LHCN-M2 (cell line): ENCODE measurements around the gene NIPAL3. TPM values are rescaled to one million over a fixed set of nuclear protein-coding genes. Genes with fewer than 3 reads are reported as not detected.
A peak's percentile ranks its signal among the peaks of the same experiment; 100 is the strongest.
"Not testable (repeated sequence)": the region's sequence is repeated elsewhere in the genome, so short reads cannot be mapped to it uniquely, and the experiment has no call there.

Experiments
- DNase-seq: peaks from one replicate; pipeline ENCODE4 v3.0.0-alpha.2; 2012; ENCODE audit warnings: low read depth
- total RNA-seq: library from RNA; depleted of rRNA; stranded (reverse); fragments of >200 nt; gene quantifications from 2 replicates; pipeline ENCODE4 v1.2.3, GENCODE V29; 2014

Gene NIPAL3
- total RNA-seq, 1 experiment from 2014 or later = 18.8 TPM

DNA sequence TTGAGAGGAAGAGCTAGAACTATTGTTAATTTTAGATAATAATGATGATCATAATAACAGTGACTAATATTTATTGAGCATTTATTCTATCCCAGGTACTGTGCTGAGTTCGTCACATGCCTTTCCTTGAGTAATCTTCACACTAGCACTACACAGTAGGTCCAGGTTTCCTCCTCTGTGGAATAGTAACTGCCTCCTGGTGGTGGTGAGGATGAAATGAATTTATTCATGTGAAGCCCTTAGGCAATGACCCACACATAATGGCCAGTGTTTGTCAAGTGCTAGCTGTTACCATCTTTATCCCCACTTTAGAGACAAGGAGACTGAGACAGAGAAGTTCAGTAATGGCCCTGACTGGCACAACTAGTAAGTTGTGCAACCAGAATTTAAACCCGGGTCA, 5.9 kb downstream of the NIPAL3 start:
- no peak for DNase-seq

DNA sequence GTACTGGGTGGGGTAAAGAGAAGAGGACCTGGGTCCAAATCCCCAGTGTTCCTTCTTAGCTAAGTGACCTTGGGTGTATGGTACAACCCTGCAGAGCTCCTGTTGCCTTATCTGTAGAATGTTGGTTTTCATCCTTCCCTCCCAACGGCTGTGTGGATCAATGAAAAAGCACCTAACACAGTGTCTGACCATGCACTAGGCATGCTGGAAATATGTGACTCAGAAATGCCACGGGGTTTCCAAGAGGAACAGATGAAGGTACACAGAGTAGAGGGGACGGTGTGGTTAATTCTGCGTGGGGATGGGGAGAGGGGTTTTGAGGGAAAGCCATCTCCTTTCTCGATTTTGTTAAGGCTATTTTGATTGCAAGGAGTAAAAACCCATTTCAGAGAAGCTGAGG, 8.6 kb downstream of the NIPAL3 start:
- DNase-seq = no peak

DNA sequence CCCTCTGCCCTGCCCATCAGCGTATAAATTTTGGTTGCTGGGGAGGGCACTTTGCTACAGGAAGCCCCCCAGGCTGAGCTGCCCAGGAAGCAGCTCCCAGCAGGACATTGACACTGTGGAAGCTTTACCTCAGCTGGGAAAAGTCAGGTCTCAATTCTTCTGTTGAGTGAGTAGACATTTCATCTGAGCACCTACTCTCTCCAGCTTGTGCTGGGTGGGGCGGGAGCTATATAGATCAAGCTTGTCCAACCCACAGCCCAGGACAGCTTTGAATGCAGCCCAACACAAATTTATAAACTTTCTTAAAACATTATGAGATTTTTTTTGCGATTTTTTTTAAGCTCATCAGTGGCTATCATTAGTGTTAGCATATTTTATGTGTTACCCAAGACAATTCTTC, 9.4 kb downstream of the NIPAL3 start:
- DNase-seq = no peak

DNA sequence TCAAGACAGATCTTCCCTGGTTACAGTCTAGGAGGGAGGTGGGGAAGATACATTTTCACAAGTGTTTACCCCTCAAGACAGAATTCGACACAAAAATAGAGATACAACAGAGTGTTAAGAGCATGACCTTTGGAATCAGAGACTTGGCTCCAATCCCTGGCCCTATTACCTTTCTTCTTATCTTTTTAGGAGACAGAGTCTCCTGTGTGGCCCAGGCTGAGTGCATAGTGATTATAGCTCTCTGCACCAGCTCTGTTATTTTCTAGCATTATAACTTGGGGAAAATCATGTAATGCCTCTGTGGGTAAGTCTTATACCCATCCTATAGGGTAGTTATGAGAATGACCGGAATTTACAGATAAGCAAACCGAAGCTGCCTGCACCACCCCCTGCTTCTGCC, 9.8 kb downstream of the NIPAL3 start:
- no peak for DNase-seq

DNA sequence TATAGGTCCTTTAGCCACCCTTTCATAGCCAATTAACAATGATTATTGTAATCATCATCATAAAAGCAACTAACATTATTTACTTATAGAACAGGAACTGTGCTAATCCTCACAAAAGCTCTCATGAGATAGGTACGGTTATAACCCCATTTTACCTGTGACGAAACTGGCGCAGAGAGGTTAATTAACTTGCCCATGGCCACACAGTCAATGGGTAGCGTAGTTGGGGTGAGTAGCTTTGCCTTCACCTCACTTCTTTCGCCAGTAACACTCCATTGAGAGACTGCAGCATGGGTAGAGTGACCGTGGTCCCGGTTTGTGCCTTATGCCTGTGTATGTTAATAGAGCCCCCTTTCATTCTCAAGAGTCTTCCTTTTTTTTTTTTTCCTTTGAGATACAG, 10.3 kb downstream of the NIPAL3 start:
- DNase-seq = no peak

DNA sequence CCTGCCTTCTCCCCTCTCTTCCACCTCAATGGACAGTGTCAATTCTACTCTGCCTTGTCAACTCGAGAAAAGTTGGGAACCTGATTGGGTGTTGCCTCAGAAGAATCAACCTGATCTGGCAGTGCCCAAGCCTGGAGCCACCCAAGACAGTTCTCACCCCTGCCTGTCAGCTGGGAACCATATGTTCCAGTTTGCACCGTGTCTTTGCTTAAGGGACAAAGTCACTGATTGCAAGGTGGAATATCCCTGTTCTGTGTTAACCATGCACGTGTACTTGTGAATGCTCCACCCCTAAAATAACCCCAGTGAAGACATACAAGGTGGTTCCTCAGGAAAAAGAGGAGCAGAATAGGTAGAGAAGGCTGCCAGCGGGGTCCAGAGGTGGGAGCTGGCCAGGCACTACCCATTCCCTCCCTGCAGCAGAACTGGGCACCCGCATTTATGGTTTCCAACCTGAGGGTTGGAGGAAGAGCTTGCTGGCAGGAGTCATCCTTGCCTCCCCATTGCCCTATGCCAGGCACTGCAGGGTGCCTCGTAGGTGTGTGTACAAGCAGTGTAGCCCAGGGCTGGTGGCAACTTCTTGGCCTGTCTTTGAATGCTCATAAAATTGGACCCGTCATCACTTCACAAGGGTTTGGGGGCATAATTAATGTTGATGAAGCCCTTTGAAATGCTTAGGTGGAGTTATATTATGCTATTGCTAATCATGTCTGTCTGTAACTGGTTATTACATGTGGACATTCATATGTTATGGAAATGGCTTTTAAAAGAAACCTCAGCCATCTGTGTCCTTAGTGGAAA, 11.3 kb downstream of the NIPAL3 start:
- DNase-seq = no peak

DNA sequence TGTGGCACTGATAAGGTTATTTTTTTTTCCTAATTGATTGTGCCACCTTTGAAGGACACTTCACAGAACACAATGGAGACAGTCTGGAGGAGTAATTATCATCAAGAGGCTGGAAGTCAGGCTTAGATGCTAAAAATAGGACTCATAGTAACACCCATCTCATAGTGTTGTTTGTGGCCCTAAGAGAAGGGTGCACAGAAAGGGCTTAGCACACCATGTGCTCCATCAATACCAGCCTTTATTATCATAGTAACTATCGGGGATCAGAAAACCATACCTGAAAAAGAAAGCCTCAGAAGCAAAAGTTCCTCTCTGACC, 11.9 kb downstream of the NIPAL3 start:
- no peak for DNase-seq

DNA sequence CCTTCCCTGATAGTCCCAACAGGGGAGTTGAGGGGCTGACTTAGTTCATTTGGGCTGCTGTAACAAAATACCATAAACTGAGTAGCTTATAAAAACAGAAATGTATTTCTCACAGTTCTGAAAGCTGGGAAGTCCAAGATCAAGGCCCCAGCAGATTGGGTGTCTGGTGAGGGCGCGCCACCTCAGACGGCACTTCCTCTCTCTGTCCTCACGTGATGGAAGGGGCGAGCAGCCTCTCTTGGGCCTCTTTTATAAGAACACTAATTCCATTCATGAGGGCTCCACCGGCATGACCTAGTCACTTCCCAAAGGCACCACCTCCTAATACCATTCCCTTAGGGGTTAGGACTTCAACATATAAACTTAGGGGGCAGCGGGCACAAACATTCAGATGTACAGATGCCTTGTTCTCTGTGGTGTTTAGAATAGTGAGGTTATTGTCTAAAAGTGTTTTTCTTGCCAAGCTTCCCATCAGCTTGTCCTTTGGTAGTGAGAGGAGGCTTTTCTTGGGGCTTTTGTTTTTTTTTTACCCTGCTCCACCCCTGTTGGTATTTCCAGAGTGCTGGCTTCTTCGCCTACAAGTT, 20.3 kb downstream of the NIPAL3 start:
- DNase-seq = no peak

DNA sequence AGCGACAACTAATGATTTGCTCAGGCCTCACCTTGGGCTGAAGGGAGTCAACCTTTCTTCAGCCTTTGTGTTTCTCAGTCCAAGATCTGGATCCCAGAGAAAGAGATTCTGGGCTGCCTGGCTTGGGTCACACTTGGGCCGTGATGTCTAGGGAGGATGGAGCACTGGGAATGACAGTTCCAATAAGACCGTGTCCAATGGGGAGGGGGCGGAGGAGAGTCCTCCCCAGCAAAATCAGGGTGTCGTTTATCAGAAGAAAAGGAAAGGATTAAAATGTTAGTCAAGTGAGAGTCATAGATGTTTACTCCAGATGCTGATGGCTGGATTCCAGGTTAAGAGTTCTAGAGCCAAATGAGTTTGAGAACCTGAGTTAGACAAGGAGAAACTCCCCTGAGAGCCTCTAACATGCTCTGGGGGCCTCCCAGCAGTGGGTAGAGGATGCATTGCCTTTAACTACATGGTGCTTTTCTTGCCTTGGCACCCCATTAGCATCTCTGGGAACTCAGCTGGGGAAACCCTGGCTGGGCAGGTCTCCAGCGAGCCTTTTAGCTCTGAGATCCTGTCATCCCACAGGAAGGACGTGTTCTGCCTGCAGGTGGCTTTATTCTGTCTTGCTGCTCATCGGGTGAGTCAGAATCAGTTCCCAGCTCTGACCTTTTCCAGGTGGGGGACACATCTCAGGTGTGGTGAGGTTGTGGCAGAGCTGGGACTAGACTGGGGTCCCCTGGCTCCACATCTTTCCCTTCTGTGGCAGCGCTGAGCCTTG, 22.2 kb downstream of the NIPAL3 start:
- no peak for DNase-seq

DNA sequence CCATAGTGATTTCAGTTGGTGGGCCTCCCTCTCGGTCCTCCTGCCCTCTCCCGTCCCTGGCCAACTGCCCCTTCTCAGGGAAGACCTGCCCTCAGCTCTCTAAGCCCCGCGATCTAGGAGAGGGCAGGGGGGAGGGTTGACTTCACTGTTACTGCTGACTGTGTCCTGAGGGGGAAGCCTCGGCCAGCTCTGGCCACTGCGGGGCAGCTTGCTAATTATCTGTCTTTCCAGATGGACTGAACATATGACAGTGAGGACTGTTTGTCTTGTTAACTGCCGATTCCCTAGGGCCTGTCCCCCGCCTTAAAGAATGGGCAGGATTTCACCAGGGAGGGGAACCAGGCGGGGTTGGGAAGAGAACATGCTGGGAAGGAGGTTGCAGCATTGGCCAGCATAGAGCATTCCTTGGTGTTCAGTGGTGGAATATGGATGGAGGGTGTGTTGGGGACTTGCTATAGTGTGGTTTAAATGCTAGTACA, 22.9 kb downstream of the NIPAL3 start:
- DNase-seq = peak; percentile 18

DNA sequence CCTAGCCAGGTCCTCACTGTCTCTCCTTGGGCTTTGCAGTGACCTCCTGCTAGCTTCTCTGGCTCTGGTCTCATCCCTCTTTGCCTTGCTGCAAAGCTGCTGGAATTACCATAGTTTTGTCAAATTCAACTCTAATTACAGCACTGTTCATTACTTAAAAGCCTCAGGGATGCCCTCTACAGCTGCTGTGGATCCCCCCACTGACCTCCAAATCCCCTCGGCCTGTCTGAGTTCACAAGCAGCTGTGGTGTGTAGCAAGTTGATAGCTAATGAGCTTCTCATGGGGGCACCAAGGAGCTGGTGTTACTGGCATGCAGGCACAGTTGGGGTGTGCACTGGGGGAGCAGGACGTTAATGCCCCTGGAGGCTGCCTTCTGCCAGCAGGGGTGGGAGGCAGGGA, 24.8 kb downstream of the NIPAL3 start:
- DNase-seq = no peak

DNA sequence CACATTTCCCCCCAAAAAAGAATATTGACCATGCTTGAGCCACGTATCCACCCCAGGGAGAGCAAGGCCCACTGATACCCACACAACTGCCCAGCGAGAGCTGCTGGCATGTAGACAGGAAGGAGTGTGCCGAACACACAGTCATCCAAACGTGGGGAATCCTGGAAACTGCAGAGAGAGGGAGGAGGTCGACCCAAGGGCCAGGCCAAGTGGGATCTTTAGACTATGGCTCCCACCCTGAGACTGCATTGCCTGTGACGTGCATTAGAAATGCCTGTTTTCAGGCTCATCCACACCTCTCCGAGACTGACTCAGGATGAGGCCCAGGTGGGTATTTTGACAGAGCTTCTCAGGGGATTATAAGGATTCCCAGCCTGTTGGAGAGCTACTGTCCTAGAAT, 25.9 kb downstream of the NIPAL3 start:
- DNase-seq = no peak

DNA sequence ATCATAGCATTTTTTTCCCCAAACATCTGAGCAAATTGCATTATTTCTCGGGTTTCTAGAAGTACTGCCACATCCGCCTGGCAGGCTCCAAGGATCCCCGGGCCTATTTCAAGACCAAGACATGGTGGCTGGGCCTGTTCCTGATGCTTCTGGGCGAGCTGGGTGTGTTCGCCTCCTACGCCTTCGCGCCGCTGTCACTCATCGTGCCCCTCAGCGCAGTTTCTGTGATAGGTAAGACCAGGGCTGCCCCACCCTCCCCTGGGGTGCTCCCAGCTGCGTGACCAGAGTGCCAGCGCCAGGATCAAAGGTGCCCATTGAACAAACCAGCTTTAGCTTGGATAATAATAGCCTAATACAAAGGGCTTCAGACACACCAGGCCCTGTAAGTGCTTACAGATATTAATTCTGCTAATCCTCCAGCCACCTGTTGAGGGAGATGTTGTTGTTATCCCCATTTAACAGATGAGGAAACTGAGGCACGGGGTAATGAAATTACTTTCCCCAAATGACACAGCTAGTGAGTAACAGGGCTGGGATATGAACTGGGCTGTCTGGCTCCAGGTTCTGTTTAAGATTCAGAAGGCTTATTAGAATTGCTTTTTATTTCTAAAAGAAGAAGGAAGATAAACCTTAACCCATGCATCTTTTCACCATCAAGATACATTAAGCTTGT, 26.5 kb downstream of the NIPAL3 start:
- DNase-seq = no peak

DNA sequence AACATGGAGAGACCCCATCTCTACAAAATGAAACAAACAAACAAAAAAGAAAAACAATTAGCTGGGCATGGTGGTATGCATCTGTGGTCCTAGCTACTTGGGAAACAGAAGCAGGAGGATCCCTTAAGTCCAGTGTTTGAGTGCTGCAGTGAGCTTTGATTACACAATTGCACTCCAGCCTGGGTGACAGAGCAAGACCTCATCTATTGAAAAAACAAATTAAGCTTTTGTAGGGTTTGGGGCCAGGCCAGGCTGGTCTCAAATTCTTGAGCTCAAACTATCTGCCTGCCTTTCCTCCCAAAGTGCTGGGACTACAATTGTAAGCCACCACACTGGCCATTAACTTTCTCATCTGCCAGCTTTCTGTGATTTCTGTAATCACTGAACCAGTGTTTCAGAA, 27.2 kb downstream of the NIPAL3 start:
- no peak for DNase-seq

DNA sequence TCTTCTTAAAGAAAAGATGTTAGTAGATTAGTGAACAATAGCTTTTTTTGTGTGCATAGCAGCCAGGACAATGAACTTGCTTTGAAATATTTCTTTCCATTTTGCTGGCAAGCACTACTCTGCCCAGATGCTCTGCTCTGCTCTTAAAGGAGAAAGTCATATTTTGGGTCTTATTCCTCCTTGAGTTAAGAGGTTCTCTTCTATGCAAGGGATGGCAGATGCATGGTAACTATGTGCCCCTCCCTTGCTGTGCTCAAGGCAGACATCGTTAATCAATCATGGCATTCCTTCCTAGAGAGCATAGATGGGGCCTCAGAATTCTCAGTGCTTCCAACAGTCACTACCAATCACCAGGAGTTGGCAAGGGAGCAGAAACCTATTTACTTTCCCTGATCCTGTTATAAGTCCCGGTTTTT, 27.6 kb downstream of the NIPAL3 start:
- no peak for DNase-seq

DNA sequence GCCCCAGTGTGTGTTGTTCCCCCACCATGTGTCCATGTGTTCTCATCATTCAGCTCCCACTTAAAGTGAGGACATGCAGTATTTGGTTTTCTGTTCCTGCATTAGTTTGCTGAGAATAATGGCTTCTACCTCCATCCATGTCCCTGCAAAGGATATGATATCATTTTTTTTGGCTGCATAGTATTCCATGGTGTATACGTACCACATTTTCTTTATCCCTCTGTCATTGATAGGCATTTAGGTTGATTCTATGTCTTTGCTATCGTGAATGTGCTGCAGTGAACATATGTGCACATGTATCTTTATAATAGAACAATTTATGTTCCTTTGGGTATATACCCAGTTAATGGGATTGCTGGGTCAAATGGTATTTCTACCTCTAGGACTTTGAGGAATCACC, 30.8 kb downstream of the NIPAL3 start:
- not testable (repeated sequence) for DNase-seq

DNA sequence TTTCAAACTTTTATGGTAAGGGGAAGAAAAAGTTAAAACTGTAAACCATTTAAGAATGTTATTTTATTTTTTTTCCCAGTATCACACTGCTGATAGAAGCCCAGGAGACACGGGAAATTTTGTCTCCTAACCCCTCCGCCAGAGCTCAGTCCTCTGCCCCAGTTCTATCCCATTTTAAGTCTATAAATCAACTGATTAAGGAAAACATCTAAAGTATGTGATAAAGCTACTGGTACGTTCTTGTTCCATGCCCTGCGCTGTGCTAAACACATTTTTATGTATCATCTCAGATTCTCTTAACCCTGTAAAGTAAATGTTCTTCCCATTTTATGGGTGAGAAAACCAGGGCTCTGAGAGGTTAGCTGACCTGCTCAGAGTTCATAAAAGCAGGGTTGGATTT, 34.7 kb downstream of the NIPAL3 start:
- DNase-seq = no peak

DNA sequence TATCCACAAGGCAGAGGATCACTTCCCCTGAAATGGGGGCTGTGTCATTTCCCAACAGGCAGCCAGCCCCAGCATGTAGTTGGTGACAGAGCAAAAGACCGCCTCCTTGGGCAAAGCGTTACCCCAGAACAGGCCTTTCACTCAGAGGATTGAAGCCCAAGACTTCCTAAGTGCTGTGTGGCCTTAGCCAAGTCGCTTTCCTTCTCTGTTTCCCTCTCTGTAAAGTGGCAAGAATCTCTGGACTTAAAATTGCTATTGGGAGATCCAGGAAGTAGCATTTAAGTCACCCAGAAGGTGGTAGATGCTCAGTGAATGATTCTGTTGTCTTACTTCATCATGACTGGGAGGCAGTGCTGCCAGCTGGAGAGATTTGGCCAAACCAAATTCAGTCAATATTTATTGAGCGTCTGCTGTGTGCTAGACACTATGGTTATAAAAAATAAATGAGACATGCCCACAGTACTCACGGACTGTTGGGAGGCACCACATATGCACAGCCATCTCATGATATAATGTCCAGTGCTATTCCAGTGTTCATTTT, 35.3 kb downstream of the NIPAL3 start:
- no peak for DNase-seq

DNA sequence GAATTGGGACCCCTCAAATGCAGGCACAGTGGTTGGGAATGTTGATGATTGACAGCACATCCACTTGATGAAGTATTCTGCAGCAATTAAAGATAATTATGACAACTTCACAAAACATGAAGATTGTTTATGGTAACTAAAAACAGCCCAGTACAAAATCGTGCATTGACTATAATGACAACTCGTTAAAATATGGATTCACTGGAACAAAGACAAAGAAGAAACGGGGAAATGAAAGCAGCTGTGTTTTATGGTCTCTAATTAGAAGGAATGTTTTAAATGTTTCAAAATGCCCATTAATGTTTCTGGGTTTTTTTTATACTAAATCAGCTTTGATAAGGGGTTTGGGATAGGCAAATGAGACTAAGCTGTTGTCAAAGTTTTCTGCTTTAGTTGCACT, 36.1 kb downstream of the NIPAL3 start:
- DNase-seq = no peak

DNA sequence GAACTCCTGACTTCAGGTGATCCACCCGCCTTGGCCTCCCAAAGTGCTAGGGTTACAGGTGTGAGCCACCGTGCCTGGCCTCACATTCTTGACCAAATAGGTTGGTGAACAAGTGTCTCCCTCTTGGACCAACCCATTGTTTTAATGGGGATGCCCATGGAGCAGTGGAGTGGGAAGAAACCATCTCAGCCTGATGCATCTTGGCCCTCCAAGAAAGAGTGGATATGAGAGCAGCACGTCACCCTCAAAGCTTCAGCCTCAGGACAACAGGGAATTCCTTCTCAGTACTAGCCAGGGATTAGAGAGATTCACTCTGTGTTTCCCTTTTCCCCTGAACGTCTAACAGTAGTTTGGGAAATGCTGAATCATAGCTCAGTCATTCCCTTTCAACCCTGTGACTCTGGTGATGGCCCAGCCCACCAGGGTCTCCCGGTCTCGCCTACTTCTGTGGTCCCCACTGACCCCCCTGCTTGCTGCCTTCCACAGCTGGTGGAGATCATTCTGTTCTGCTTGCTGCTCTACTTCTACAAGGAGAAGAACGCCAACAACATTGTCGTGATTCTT, 37.4 kb downstream of the NIPAL3 start:
- no peak for DNase-seq

DNA sequence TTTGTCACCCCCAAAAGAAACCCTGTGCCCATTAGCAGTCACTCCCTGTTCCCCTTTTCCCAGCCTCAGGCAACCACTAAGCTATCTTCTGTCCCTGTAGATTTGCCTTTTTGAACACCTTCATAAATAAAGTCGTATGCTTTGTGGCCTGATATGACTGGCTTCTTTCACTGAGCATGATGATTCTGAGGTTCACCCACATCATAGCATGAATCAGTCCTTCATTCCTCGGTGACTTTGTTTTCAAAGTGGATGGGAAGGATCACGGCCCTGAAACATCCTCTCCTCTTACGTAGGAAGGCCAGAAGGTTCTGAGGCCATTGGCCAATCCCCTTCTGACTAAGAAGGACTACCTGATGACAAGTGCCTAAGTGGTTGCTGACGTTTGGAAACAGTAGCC, 39.1 kb downstream of the NIPAL3 start:
- no peak for DNase-seq

DNA sequence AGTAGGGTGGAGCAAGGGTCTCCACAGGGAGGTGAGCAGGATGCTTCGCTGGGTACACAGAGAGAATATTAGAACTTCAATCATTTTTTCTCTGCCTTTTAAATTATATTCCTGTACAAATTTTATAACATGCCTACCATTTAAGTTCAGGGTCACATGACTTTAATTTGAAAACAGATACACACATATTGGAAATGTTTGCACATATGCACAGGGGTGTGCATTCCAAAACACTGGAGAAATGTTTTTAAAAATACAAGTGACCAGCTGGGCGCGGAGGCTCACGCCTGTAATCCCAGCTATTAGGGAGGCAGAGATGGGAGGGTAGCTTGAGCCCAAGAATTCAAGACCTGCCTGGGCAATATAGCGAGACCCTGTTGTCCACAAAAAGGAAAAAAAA, 39.7 kb downstream of the NIPAL3 start:
- no peak for DNase-seq
